ENCODE measurements around the gene SSRP1. TPM values are rescaled to one million over a fixed set of nuclear protein-coding genes. Genes with fewer than 3 reads are reported as not detected.

The SSRP1 gene
- total and polyA plus RNA-seq, 2 of the 4 experiments (the other 2 are of a cell fraction): 106 to 146 TPM

DNA sequence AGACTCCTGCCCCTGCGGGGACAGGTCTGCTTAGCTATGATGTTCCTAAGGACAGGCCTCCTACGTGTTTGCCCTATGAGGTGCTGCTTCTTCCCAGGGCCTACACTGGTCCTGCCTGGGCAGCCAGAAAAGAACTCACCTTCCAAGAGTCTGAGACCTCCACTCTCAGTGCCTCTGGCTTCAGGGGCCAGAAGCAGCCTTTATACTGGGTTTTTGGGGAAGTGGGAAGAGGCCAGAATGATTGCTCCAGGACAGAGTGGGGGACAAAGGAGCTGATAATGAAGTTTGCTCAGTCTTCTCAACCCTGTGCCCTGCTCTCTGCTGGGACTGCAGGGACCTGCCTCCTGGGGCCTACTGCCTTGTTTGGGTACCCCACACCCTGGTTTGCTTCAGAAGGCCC, 45.3 kb upstream of the SSRP1 start, which contains the start of gene PRG3:
PRG3 (minus strand) TSS at position 176 of the 400 bp plus-strand sequence. CDS start 442 bp downstream, outside the sequence.
- Histone ChIP-seq H3K36me3 (ENCODE audit: control insufficient read depth, insufficient read depth, low read length) (no peaks in the 10 kb centered on the region), H4K5ac (ENCODE audit: low read depth, low read length) (no peak within 1 kb of the TSS), H2AFZ (replicated peaks; ENCODE audit: low read length, poor library complexity) (no peak within 1 kb of the TSS), H3K56ac (ENCODE audit: extremely low read depth, insufficient read depth, low read length) (no peak within 1 kb of the TSS), H2AK9ac (replicated peaks; ENCODE audit: low read depth, low read length, poor library complexity) (no peak within 1 kb of the TSS), H3K4me2 (ENCODE audit: low read depth, low read length) (no peak within 1 kb of the TSS), H4K20me1 (ENCODE audit: insufficient read depth, low read length) (0 out of 2 replicates have a peak, but pooled peaks cover 6% of the 10 kb centered on the region), H4K8ac (ENCODE audit: low read depth in 2 of 2, low read length in 2 of 2) (no peak within 1 kb of the TSS), H3K9ac (ENCODE audit: low read depth, low read length) (no peak within 1 kb of the TSS), H3K18ac (ENCODE audit: low read depth, low read length) (no peak within 1 kb of the TSS), H3K9me1 (ENCODE audit: insufficient read depth, low read length) (no peaks in the 10 kb centered on the region), H3K9me3 (ENCODE audit: control insufficient read depth, insufficient read depth, low read length) (no peaks in the 10 kb centered on the region), H3K23ac (ENCODE audit: low read depth, low read length) (no peak within 1 kb of the TSS), H3K79me1 (ENCODE audit: low read depth in 1 of 2, low read length in 2 of 2) (no peaks in the 10 kb centered on the region), H3K14ac (replicated peaks; ENCODE audit: low read depth, low read length) (no peak within 1 kb of the TSS), H3K4me1 (ENCODE audit: control insufficient read depth, insufficient read depth, low read length) (no peaks in the 10 kb centered on the region), H2AK5ac (ENCODE audit: low read depth, low read length) (no peak within 1 kb of the TSS), H3K27ac (ENCODE audit: insufficient read depth, low read length) (no peak within 1 kb of the TSS), H3K27me3 (ENCODE audit: control insufficient read depth, insufficient read depth, low read length) (peaks cover 17% of the 10 kb centered on the region), H2BK5ac (ENCODE audit: low read depth, low read length, poor library complexity, severe bottlenecking) (no peak within 1 kb of the TSS), H3K4ac (ENCODE audit: low read depth, low read length) (no peak within 1 kb of the TSS), H2BK120ac (ENCODE audit: low read depth, low read length) (no peak within 1 kb of the TSS), H2BK20ac (ENCODE audit: low read depth, low read length) (no peak within 1 kb of the TSS), H3K4me3 (ENCODE audit: insufficient read depth, low read depth, low read length) (no peak within 1 kb of the TSS), H2BK15ac (ENCODE audit: low read depth, low read length) (no peak within 1 kb of the TSS), H4K91ac (ENCODE audit: insufficient read depth, low read depth, low read length) (no peak within 1 kb of the TSS)
- ChIA-PET POLR2A (ENCODE audit: unreplicated experiment) (interaction anchor here (0.5 kb wide), 1 partner anchor 192 kb away, joined by 7 read pairs; no protein-coding TSS in a partner anchor), CTCF (no interaction called here)
- DNase-seq (no peak), ATAC-seq (ENCODE audit: low read depth) (no peak)
- dilution Hi-C loops (cut with HindIII; ENCODE audit: low sequenced_read_pairs, unreplicated experiment): no loop called here
- no CpG with 5 or more reads among the region's 2 CpGs for WGBS, 2 experiments (ENCODE audit: extremely low coverage in 2 of 2, insufficient read length in 1 of 2)
- BruUV-seq (replicated peaks): no TSS peak
- intact Hi-C loops (cut with micrococcal nuclease): no loop called here
- in situ Hi-C loops (cut with MboI; ENCODE audit: low sequenced_read_pairs): no loop called here
- TF ChIP-seq RFX5 (IDR thresholded peaks at IDR 0.05; ENCODE audit: low read depth, low read length): no peak
- TF ChIP-seq FOS (IDR thresholded peaks at IDR 0.05; ENCODE audit: low read depth, low read length): no peak
- no peak for TF ChIP-seq MAFK (IDR thresholded peaks at IDR 0.05; ENCODE audit: low read depth, low read length)
- no peak for TF ChIP-seq RAD21 (IDR thresholded peaks at IDR 0.05; ENCODE audit: low read length)
- TF ChIP-seq POLR2A (IDR thresholded peaks at IDR 0.05; ENCODE audit: low read depth, low read length): no peak
- TF ChIP-seq CHD1 (IDR thresholded peaks at IDR 0.05; ENCODE audit: low read depth, low read length): no peak
- TF ChIP-seq MAZ (IDR thresholded peaks at IDR 0.05; ENCODE audit: borderline replicate concordance, low read depth, low read length): no peak
- TF ChIP-seq NFE2L2 (IDR thresholded peaks at IDR 0.05; ENCODE audit: low read depth, low read length): no peak
- no peak for TF ChIP-seq SMC3 (IDR thresholded peaks at IDR 0.05; ENCODE audit: low read depth, low read length)
- TF ChIP-seq, protein P1, sequence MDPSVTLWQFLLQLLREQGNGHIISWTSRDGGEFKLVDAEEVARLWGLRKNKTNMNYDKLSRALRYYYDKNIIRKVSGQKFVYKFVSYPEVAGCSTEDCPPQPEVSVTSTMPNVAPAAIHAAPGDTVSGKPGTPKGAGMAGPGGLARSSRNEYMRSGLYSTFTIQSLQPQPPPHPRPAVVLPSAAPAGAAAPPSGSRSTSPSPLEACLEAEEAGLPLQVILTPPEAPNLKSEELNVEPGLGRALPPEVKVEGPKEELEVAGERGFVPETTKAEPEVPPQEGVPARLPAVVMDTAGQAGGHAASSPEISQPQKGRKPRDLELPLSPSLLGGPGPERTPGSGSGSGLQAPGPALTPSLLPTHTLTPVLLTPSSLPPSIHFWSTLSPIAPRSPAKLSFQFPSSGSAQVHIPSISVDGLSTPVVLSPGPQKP (IDR thresholded peaks at IDR 0.05; ENCODE audit: borderline replicate concordance, low read depth, low read length): no peak
- TF ChIP-seq, protein P2, sequence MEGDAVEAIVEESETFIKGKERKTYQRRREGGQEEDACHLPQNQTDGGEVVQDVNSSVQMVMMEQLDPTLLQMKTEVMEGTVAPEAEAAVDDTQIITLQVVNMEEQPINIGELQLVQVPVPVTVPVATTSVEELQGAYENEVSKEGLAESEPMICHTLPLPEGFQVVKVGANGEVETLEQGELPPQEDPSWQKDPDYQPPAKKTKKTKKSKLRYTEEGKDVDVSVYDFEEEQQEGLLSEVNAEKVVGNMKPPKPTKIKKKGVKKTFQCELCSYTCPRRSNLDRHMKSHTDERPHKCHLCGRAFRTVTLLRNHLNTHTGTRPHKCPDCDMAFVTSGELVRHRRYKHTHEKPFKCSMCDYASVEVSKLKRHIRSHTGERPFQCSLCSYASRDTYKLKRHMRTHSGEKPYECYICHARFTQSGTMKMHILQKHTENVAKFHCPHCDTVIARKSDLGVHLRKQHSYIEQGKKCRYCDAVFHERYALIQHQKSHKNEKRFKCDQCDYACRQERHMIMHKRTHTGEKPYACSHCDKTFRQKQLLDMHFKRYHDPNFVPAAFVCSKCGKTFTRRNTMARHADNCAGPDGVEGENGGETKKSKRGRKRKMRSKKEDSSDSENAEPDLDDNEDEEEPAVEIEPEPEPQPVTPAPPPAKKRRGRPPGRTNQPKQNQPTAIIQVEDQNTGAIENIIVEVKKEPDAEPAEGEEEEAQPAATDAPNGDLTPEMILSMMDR (conservative IDR thresholded peaks at IDR 0.05; ENCODE audit: low read depth, low read length): no peak
- TF ChIP-seq MXI1 (IDR thresholded peaks at IDR 0.05; ENCODE audit: borderline replicate concordance, low read depth, low read length): no peak
- TF ChIP-seq, protein P3, sequence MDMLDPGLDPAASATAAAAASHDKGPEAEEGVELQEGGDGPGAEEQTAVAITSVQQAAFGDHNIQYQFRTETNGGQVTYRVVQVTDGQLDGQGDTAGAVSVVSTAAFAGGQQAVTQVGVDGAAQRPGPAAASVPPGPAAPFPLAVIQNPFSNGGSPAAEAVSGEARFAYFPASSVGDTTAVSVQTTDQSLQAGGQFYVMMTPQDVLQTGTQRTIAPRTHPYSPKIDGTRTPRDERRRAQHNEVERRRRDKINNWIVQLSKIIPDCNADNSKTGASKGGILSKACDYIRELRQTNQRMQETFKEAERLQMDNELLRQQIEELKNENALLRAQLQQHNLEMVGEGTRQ (IDR thresholded peaks at IDR 0.05; ENCODE audit: low read depth, low read length): no peak
- TF ChIP-seq RCOR1 (IDR thresholded peaks at IDR 0.05; ENCODE audit: insufficient replicate concordance, low read length): no peak
- no peak for TF ChIP-seq CEBPB (IDR thresholded peaks at IDR 0.05; ENCODE audit: low read depth, low read length)
- no peak for TF ChIP-seq BHLHE40 (IDR thresholded peaks at IDR 0.05; ENCODE audit: low read depth, low read length)
